GM18507 (cell line): Measurements from ENCODE around the gene RTEL1.

ENCODE experiments used
- DNase-seq: peaks from one replicate; pipeline ENCODE4 v3.0.0; 2011; ENCODE audit warnings: low read depth; ENCODE audit not compliant: insufficient read length; ENCODE audit errors: extremely low spot score
- FAIRE-seq: peaks from 2 replicates; lab custom pipeline; 2011; peaks lifted over from hg19 to GRCh38; lab: Jason Lieb, UNC

The RTEL1 gene

DNA sequence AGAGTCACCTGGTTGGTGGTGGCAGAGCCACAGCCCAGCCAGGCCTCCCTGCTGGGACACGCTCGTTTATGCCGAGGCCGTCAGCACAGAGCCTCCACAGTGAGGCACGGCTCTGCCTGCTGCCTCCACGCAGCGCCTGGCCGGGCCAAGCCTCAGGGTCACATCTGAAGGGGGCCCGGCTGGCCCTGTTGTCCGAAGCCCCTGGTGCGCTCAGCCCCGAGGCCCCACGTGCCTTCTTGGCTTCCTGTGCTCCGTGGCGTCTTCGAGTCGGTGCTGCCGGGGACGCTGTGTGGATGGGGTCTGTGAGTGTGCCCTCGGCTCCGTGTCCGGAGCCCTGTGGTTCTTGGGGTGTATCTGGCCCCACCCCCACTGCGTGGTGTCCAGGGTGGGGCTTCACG, 28.0 kb downstream of the RTEL1 start:
- DNase-seq (no peak), FAIRE-seq (no peak)

DNA sequence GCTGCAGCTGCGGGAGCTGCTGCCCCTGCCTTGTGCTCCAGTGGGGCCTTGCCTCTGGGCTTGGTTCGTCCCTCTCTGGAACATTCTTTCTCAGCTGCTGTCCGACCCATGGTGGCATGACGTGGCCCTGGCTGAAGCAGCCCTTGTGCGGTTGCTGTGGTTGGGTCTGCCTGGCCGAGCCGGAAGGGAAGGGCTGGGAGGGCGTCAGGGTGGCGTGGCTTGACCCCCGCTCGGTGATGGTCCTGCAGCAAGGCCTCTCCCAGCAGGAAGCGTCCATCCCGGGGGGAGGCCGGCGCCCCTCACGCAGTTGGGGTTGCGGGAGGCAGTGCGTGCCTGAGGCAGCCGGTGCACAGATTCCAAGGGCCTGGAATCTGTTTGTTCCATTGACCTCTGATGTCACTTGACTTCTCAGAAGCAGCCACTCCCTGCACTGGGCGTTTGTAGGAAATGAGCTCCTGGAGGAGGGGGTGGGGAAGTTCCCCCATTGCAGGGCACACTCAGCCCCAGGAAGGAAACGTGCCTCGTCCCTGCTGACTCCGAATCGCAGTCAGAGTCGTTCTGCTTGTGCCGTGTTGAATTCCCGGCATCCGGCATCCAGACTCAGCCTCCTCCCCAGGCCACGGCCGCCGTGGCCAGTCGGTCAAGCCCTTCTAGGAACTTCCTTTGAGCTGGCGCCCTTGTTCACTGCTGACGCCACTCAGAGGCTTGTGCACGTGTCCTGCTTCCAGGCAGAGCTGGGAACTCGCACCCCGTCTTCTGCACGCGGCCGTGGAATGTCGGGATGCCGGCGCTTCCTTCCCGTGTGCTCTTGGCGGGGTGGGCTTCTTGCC, 28.6 kb downstream of the RTEL1 start:
- DNase-seq (no peak), FAIRE-seq (no peak)

DNA sequence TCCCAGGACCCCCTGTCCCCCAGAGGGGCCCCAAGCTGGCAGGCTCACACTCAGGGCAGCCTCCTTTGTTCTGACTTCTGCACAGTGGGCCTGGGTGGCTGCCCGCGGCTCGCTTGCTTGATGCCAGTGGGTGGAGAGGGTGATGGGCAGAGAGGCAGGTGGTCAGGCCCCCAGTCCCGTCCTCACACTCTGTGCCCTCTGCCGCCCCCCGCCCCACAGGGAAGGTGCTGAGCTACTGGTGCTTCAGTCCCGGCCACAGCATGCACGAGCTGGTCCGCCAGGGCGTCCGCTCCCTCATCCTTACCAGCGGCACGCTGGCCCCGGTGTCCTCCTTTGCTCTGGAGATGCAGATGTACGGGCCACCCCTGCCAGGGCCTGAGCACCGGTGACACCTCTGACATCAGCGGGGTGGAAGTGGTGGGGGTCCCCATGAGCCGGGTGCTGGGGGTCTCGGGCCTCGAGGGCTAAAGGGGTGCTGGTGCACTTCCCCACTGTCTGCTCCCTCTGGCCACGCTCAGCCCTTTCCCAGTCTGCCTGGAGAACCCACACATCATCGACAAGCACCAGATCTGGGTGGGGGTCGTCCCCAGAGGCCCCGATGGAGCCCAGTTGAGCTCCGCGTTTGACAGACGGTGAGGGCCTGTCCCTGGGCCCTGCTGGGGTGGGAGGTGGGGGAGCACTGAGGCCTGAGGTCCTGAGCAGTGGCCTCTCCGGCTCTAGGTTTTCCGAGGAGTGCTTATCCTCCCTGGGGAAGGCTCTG, 29.5 kb downstream of the RTEL1 start:
- FAIRE-seq: no peak
- no peak for DNase-seq

DNA sequence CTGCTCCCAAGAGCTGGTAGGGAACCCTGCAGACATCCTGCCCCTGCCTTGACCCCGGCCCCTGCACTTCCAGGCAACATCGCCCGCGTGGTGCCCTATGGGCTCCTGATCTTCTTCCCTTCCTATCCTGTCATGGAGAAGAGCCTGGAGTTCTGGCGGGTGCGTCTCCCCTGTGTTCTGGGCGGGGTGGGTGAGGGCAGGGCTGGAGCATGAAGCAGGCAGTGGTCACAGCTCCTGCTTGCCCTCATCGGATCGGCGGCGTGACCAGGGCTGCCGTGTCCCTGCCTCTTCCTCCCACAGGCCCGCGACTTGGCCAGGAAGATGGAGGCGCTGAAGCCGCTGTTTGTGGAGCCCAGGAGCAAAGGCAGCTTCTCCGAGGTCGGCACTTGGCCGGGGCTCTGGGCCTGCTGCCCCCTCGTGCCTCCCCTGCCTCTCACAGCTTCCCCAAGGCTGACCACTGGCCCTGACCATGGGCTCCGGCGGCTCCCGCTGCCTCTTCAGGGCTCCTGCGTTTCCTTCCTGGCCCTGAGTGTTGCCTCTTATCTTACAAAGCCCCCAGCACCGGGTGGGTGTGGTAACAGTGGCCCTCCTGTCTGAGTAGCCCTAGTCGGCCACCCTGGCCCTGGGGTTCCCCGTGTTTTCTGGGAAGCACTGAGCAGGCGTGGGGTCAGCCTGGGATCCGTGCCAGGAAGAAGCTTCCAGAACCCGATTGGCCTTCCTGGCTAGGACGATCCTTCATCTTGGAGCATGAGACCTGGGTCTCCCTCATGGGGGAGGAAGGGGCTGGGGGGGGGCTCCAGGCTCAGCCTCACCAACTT, 30.3 kb downstream of the RTEL1 start:
- FAIRE-seq (no peak), DNase-seq (no peak)

DNA sequence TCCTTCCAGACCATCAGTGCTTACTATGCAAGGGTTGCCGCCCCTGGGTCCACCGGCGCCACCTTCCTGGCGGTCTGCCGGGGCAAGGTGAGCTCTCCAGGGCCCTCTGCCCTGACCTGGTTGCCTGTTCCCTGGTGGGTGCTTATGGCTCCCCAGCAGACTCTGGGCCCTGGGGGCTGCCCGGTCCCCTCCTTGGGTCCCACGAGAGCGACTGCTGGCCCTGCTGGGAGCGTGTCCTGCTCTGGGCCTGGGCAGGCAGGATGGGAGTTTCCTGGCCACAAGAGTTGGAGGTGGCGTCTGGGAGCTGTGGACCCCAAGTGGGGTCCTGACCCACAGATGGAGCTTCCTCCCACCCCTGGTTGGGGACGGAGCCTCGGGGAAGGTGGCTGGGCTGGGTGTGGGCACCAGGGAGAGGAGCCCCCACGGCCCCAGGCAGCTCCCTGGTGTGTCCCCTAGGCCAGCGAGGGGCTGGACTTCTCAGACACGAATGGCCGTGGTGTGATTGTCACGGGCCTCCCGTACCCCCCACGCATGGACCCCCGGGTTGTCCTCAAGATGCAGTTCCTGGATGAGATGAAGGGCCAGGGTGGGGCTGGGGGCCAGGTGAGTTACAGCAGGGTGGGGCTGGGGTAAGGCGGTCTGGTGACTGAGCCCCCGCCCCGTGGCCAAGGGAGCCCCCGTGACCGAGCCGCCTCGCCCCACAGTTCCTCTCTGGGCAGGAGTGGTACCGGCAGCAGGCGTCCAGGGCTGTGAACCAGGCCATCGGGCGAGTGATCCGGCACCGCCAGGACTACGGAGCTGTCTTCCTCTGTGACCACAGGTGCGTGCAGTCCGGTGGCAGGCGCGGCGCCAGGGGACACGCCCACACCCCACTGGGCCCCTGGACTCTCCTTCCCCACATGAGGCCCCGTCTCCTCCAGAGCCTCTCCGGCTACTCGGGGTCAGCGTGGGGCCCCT, 31.2 kb downstream of the RTEL1 start:
- DNase-seq (no peak), FAIRE-seq (no peak)

DNA sequence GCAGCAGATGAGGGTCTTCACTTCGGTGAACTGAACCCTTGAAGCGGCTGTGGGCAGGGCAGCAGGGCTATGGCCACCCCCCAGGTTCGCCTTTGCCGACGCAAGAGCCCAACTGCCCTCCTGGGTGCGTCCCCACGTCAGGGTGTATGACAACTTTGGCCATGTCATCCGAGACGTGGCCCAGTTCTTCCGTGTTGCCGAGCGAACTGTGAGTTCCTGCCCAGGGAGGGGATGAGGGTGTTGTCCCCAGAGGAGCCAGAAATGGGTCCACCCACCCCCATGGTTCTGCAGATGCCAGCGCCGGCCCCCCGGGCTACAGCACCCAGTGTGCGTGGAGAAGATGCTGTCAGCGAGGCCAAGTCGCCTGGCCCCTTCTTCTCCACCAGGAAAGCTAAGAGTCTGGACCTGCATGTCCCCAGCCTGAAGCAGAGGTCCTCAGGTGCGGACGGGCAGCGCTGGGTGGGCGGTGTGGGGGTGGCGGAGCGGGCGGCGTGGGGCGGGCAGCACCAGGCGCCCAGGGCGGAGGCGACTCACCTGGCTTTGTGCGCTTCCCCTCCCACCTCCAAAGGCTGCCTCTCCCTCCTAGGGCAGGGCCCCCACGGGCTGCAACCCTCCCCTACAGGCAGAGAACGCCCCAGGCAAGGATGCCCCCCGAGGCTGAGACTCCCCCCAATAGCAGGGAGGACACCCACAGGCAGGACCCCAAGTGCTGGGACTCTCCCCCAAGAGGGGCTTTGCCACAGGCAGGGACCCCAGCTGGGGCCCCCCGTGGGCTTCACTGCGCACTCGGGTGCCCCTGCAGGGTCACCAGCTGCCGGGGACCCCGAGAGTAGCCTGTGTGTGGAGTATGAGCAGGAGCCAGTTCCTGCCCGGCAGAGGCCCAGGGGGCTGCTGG, 32.1 kb downstream of the RTEL1 start:
- FAIRE-seq: no peak
- no peak for DNase-seq

DNA sequence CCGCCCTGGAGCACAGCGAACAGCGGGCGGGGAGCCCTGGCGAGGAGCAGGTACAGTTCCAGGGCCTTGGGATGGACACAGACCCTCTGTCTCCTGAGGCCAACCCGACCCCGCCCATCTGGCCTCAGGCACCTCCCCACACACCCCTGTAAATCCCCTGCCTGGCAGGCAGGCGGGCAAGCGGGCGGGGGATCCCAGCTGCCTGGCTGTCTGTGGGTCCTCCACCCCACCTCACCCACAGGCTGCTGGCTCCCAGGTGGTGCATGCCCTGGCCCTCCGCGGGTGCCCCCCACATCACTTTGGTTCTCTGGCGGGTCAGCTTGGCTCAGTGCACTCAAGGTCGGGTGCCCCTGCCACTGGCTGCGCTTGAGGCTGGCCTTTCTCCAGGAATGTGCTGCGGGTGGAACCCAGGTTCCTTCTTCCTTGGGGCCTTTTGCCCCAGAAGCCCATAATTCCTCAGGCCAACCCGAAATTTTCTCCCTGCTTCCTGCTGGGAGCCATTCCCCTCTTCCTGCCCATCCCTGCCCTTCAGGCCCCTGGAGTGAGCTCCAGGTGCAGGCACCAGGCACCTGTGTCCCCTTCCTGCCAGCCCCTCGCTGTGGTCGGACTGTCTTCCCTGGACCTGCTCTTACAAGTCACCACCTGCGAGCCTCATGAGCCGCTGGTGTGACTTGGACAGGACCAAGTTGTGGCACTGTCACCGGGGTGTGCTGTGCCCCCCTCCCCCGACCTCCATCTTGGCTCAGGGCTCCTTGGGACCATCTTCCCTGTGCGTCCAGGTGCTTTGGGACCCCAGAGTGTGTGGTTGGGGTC, 33.0 kb downstream of the RTEL1 start:
- DNase-seq (no peak), FAIRE-seq (no peak)

DNA sequence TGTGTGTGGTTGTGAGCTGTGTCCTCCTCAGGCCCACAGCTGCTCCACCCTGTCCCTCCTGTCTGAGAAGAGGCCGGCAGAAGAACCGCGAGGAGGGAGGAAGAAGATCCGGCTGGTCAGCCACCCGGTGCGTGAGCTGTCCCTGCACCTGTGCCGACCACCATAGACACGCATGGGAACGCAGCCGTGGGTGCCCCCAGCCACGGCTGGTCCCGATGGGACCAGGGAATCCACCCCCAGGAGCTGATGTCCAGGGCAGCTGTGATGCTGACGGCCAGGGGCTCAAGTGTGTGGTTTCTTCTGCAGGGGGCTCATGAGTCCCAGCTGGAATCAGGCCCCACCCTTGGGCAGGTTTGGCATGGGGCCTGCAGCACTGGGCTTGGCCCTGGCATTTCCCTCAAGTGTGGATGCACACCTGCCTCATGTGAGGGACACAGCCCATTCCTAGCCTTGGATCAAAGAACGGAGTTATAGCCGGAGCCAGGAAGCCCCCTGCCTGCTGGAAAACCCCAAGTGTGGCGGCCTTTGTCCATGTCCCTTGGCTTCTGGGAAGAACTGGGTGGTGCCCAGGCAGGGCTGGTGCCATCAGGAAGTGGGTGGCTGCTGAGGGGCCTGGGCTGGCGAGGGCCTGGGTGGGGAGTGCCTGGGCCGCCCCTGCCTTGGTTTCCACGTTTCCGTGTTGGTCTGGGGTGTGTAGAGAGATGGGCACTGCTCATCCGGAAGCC, 33.8 kb downstream of the RTEL1 start:
- no peak for DNase-seq
- FAIRE-seq: no peak

DNA sequence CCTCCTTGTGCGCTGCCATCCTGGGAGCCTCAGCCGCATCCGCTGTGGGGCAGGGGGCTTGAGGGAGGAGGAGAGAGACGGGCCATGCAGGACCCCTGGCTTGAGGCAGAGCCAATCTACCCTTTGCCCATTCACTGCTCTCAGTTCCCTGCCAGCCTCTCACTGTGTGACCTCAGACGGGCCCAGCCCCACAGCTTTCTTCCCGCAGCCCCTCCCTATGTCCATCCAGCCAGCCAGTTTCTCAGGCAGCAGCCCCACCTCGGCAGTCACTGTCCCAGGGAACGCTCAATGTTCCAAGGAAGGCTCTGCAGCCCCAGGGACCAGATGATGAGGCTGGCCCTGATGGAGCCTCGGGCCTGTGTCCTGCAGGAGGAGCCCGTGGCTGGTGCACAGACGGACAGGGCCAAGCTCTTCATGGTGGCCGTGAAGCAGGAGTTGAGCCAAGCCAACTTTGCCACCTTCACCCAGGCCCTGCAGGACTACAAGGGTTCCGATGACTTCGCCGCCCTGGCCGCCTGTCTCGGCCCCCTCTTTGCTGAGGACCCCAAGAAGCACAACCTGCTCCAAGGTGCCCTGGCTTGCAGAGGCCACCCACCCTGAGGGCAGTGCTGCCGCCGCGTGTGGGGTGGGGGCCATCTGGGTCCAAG, 34.4 kb downstream of the RTEL1 start:
- DNase-seq: no peak
- no peak for FAIRE-seq

DNA sequence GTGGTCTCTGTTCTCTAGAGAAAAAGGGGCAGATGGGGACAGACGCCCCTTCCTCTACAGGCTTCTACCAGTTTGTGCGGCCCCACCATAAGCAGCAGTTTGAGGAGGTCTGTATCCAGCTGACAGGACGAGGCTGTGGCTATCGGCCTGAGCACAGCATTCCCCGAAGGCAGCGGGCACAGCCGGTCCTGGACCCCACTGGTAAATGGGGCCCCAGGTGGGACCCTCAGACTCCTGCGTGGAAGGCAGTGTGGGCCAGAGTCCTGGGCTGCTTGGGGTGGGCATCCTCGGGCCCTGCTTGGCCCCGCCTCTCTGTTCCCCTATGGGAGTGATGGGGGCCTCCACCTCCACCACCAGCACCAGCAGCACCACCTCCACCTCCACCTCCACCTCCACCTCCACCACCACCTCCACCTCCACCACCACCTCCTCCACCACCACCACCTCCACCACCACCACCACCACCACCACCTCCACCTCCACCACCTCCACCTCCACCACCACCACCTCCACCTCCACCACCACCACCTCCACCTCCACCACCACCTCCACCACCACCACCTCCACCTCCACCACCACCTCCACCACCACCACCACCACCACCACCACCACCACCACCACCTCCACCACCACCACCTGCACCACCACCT, 35.1 kb downstream of the RTEL1 start:
- FAIRE-seq: no peak
- DNase-seq: no peak

DNA sequence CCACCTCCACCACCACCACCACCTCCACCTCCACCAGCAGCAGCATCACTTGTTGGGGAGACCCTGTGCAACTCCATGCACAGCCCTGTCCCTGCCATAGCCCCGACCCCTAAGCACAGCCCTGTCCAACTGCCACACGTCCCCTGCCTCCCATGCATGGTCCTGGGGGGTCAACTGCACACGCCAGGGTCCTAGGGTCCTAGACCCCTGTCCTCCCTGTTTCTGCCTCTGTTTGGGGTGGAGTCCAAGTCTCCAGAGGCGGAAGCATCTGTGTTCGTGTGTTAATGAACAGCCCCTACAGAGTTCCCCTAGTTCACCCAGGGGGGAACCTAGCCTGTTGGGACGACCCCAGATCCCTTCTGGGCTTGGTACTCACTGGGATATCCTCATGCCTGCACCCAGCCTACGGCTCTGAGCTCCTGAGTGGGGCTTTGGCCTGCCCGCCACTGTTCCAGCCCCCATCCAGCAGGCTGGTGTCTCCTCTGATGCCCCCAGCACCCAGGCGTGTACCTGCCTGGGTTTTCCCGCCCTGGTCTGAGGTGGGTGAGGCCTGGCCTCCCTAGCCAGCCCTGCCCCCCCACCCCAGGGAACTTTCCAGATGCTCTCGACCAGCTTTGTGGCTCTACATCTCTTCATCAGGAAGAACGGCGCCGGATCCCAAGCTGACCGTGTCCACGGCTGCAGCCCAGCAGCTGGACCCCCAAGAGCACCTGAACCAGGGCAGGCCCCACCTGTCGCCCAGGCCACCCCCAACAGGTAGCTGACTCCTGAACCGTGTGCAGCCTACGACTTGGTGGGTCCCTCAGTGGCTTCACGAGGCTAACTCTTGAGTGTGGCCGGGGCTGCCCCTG, 35.8 kb downstream of the RTEL1 start:
- DNase-seq: no peak
- FAIRE-seq: no peak

DNA sequence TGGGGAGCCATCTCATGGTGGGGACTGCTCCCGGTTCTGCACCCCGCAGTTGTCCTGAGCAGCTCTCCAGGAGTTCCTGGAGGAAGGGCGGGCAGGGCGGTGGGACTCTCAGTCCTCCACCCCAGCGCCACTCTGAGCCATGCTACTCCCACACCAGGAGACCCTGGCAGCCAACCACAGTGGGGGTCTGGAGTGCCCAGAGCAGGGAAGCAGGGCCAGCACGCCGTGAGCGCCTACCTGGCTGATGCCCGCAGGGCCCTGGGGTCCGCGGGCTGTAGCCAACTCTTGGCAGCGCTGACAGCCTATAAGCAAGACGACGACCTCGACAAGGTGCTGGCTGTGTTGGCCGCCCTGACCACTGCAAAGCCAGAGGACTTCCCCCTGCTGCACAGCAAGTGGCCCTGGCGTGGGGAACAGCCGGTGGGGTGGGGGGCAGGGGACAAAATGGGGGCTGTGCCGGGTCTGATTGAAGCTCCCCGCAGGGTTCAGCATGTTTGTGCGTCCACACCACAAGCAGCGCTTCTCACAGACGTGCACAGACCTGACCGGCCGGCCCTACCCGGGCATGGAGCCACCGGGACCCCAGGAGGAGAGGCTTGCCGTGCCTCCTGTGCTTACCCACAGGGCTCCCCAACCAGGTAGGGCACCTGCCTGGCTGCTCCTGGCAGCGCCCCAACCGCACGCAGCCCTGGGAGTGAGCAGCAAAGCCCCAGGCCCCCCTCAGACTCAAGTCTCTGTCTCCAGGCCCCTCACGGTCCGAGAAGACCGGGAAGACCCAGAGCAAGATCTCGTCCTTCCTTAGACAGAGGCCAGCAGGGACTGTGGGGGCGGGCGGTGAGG, 36.7 kb downstream of the RTEL1 start:
- FAIRE-seq: no peak
- no peak for DNase-seq

DNA sequence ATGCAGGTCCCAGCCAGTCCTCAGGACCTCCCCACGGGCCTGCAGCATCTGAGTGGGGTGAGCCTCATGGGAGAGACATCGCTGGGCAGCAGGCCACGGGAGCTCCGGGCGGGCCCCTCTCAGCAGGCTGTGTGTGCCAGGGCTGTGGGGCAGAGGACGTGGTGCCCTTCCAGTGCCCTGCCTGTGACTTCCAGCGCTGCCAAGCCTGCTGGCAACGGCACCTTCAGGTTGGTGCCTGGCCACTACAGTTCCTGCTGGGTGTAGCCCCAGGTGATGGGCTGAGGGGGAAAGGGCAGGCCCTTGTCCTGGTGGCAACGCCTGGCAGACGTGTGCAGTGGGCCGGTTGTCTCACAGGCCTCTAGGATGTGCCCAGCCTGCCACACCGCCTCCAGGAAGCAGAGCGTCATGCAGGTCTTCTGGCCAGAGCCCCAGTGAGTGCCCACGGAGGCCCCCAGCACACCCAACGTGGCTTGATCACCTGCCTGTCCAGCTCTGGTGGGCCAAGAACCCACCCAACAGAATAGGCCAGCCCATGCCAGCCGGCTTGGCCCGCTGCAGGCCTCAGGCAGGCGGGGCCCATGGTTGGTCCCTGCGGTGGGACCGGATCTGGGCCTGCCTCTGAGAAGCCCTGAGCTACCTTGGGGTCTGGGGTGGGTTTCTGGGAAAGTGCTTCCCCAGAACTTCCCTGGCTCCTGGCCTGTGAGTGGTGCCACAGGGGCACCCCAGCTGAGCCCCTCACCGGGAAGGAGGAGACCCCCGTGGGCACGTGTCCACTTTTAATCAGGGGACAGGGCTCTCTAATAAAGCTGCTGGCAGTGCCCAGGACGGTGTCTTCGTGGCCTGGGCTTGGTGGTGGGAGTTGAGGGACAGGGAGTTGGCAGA, 37.6 kb downstream of the RTEL1 start:
- DNase-seq (no peak), FAIRE-seq (no peak)
